ENCODE results near the gene P2RY2.

P2RY2 gene

GRCh38 chr11:73283276-73284000 lies 65.4 kb downstream of the P2RY2 start:
- no peak overlapping the region for H3K4me3 ChIP-seq (ENCODE audit: insufficient read depth, low read depth, low read length, poor library complexity, severe bottlenecking)
- no peaks in the 10 kb centered on the region for H3K9me3 ChIP-seq (ENCODE audit: control insufficient read depth, low read length)
- H3K36me3 ChIP-seq (ENCODE audit: control insufficient read depth, insufficient read depth, low read length): no peaks in the 10 kb centered on the region
- no peak overlapping the region for H3K27ac ChIP-seq (ENCODE audit: insufficient read depth, low read length, poor library complexity, severe bottlenecking)
- H3K27me3 ChIP-seq (replicated peaks; ENCODE audit: control insufficient read depth, insufficient read depth, low read length, poor library complexity, severe bottlenecking): no peaks in the 10 kb centered on the region
- DNase-seq: no peak
- no peaks in the 10 kb centered on the region for H3K4me1 ChIP-seq (ENCODE audit: control insufficient read depth, insufficient read depth, low read length, poor library complexity, severe bottlenecking)

DNA sequence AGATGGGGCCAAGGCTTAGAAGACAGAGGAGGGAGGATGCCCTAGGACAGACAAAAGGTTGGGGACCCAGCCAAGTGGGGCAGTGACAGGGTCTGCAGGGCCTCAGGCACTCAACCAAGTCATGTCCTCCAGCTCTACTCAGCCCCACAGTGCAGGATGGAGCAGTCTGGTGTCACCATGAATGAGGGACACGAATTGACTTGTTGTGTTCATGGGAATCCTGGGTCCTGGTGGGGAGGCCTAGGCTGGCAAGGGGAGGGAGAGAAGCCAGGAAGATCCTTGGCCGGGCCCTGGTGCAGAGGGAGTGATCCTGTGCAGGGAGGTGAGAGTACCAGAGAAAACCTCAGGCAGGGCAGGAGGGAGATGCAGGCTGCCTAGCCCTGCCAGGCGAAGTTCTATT lies 66.0 kb downstream of the P2RY2 start:
- Histone ChIP-seq H3K27ac (ENCODE audit: insufficient read depth, low read length, poor library complexity, severe bottlenecking) (no peak overlapping the region), H3K4me1 (ENCODE audit: control insufficient read depth, insufficient read depth, low read length, poor library complexity, severe bottlenecking) (peaks cover 2% of the 10 kb centered on the region), H3K36me3 (ENCODE audit: control insufficient read depth, insufficient read depth, low read length) (no peaks in the 10 kb centered on the region), H3K9me3 (ENCODE audit: control insufficient read depth, low read length) (no peaks in the 10 kb centered on the region), H3K4me3 (ENCODE audit: insufficient read depth, low read depth, low read length, poor library complexity, severe bottlenecking) (no peak overlapping the region), H3K27me3 (replicated peaks; ENCODE audit: control insufficient read depth, insufficient read depth, low read length, poor library complexity, severe bottlenecking) (no peaks in the 10 kb centered on the region)
- DNase-seq: no peak

- no peaks in the 10 kb centered on the region for H3K9me3 ChIP-seq (ENCODE audit: control insufficient read depth, low read length)
- no peaks in the 10 kb centered on the region for H3K27me3 ChIP-seq (replicated peaks; ENCODE audit: control insufficient read depth, insufficient read depth, low read length, poor library complexity, severe bottlenecking)
- no peak for DNase-seq
- H3K27ac ChIP-seq (ENCODE audit: insufficient read depth, low read length, poor library complexity, severe bottlenecking): no peak overlapping the region
- no peaks in the 10 kb centered on the region for H3K36me3 ChIP-seq (ENCODE audit: control insufficient read depth, insufficient read depth, low read length)
- H3K4me1 ChIP-seq (ENCODE audit: control insufficient read depth, insufficient read depth, low read length, poor library complexity, severe bottlenecking): peaks cover 6% of the 10 kb centered on the region
- H3K4me3 ChIP-seq (ENCODE audit: insufficient read depth, low read depth, low read length, poor library complexity, severe bottlenecking): no peak overlapping the region
These were observed 67.6 kb downstream of the P2RY2 start for GRCh38 chr11:73285721-73286120.
